Measurements from ENCODE around the gene ZNF117.
A peak's percentile ranks its signal among the peaks of the same experiment; 100 is the strongest.
"Not testable (repeated sequence)": the region's sequence is repeated elsewhere in the genome, so short reads cannot be mapped to it uniquely, and the experiment has no call there.

ZNF117 gene

GRCh38 chr7:64990936-64991335, at the start of gene ZNF117:
TSS of gene ZNF117 (minus strand) at chr7:64991036.
- DNase-seq: no peak

GRCh38 chr7:65038767-65039166, 47.9 kb upstream of the ZNF117 start:
- peak; percentile 15 for DNase-seq

- peak; percentile 95 for DNase-seq
Measured at GRCh38 chr7:65037740-65038688, 47.2 kb upstream of the ZNF117 start.

GRCh38 chr7:65036526-65036925, 45.7 kb upstream of the ZNF117 start:
- DNase-seq: peak; percentile 86

GRCh38 chr7:65035469-65035868, 44.6 kb upstream of the ZNF117 start:
- not testable (repeated sequence) for DNase-seq

GRCh38 chr7:65034120-65034782, 43.4 kb upstream of the ZNF117 start:
- peak; percentile 55 for DNase-seq

- not testable (repeated sequence) for DNase-seq
Measured at GRCh38 chr7:65033391-65033790, 42.6 kb upstream of the ZNF117 start.

GRCh38 chr7:65025023-65025422, 34.2 kb upstream of the ZNF117 start:
- not testable (repeated sequence) for DNase-seq

GRCh38 chr7:65020978-65021377, 30.1 kb upstream of the ZNF117 start:
- not testable (repeated sequence) for DNase-seq

GRCh38 chr7:65009881-65010280, 19.0 kb upstream of the ZNF117 start:
- not testable (repeated sequence) for DNase-seq

- DNase-seq: not testable (repeated sequence)
Measured at GRCh38 chr7:65009394-65009793, 18.6 kb upstream of the ZNF117 start.

- peak; percentile 13 for DNase-seq
Measured at GRCh38 chr7:65007036-65007435, 16.2 kb upstream of the ZNF117 start.

GRCh38 chr7:65006094-65006992, 15.5 kb upstream of the ZNF117 start, which contains the start of gene ERV3-1:
TSS of gene ERV3-1 (minus strand) at chr7:65006687. CDS start at chr7:64993026, 13,661 bp downstream.
- DNase-seq: peak; percentile 93

GRCh38 chr7:65004575-65004974, 13.7 kb upstream of the ZNF117 start:
- DNase-seq: no peak

- no peak for DNase-seq
Measured at GRCh38 chr7:65002972-65003585, 12.2 kb upstream of the ZNF117 start.

GRCh38 chr7:65001291-65001814, 10.5 kb upstream of the ZNF117 start:
- DNase-seq: no peak

GRCh38 chr7:64999165-65000004, 8.5 kb upstream of the ZNF117 start:
- DNase-seq: peak; percentile 85

GRCh38 chr7:64998865-64999164, 8.0 kb upstream of the ZNF117 start:
- DNase-seq: no peak

- DNase-seq: no peak
Measured at GRCh38 chr7:64997927-64998391, 7.1 kb upstream of the ZNF117 start.

- DNase-seq: no peak
Measured at GRCh38 chr7:64997164-64997908, 6.5 kb upstream of the ZNF117 start.

All from inflammatory macrophage treated with lipopolysaccharide for 4 hours (primary cell).